IMR-90 (cell line): ENCODE measurements around the gene TMEM8B. TPM values are rescaled to one million over a fixed set of nuclear protein-coding genes. Genes with fewer than 3 reads are reported as not detected.
A peak's percentile ranks its signal among the peaks of the same experiment; 100 is the strongest.

Experiments
- ATAC-seq: fragments of 200-7000 bp; cut with Tn5 transposase; 2 replicates; pipeline ENCODE4 v1.9.1; 2020; ENCODE audit warnings: low read depth, mild to moderate bottlenecking, moderate library complexity
- BruUV-seq: library from RNA; stranded (reverse); fragments of 400-500 nt; replicated peaks from 2 replicates; lab custom pipeline; 2021; lab: Mats Ljungman, UMichigan
- CTCF ChIA-PET: fragments of 300-600 bp; formaldehyde crosslinking; extraction: SDS; loops from one replicate; lab custom pipeline; 2021; ENCODE audit warnings: antibody characterized with exemption; lab: Yijun Ruan, JAX
- POLR2A ChIA-PET: fragments of 300-600 bp; sonication (Branson Sonifier 250); formaldehyde crosslinking; loops from one replicate; lab custom pipeline; 2022; ENCODE audit warnings: antibody characterized with exemption; ENCODE audit not compliant: unreplicated experiment; lab: Charles Lee
- DNase-seq: peaks from one replicate; pipeline ENCODE4 v3.0.0; 2013
- H2AFZ ChIP-seq: replicated peaks from 2 replicates; pipeline ENCODE3; 2013; ENCODE audit warnings: low read length, mild to moderate bottlenecking; ENCODE audit not compliant: poor library complexity
- H2AK5ac ChIP-seq: 2 replicates; pipeline ENCODE4 v1.6.1; 2013; ENCODE audit warnings: low read depth, low read length, inconsistent platforms
- H2AK9ac ChIP-seq: replicated peaks from 2 replicates; pipeline ENCODE3; 2013; ENCODE audit warnings: mild to moderate bottlenecking, low read depth, low read length, moderate library complexity; ENCODE audit not compliant: poor library complexity
- H2BK120ac ChIP-seq: 2 replicates; pipeline ENCODE4 v1.6.1; 2013; ENCODE audit warnings: low read depth, low read length, inconsistent platforms
- H2BK15ac ChIP-seq: 3 replicates; pipeline ENCODE4 v1.6.1; 2013; ENCODE audit warnings: low read depth, low read length, inconsistent platforms
- H2BK20ac ChIP-seq: 2 replicates; pipeline ENCODE4 v1.6.1; 2013; ENCODE audit warnings: low read depth, mild to moderate bottlenecking, inconsistent platforms, low read length, moderate library complexity
- H2BK5ac ChIP-seq: 2 replicates; pipeline ENCODE4 v1.6.1; 2013; ENCODE audit warnings: mild to moderate bottlenecking, low read depth, low read length, inconsistent platforms; ENCODE audit not compliant: poor library complexity, severe bottlenecking
- H3K14ac ChIP-seq: replicated peaks from 2 replicates; pipeline ENCODE4 v1.6.1; 2013; ENCODE audit warnings: low read depth, low read length, inconsistent platforms
- H3K18ac ChIP-seq: 2 replicates; pipeline ENCODE4 v1.6.1; 2013; ENCODE audit warnings: low read depth, low read length, control low read depth
- H3K23ac ChIP-seq: 2 replicates; pipeline ENCODE4 v1.6.1; 2013; ENCODE audit warnings: low read depth, low read length, inconsistent platforms
- H3K27ac ChIP-seq: 2 replicates; pipeline ENCODE4 v1.5.1; 2013; ENCODE audit warnings: mild to moderate bottlenecking, control low read depth, low read length; ENCODE audit not compliant: insufficient read depth
- H3K27me3 ChIP-seq: 2 replicates; pipeline ENCODE4 v1.6.1; 2013; ENCODE audit warnings: low read length; ENCODE audit not compliant: control insufficient read depth, insufficient read depth
- H3K36me3 ChIP-seq: 2 replicates; pipeline ENCODE4 v1.6.1; 2013; ENCODE audit warnings: low read length, mixed read lengths; ENCODE audit not compliant: control insufficient read depth, insufficient read depth
- H3K4ac ChIP-seq: 2 replicates; pipeline ENCODE4 v1.6.1; 2013; ENCODE audit warnings: low read depth, low read length, inconsistent platforms
- H3K4me1 ChIP-seq: 2 replicates; pipeline ENCODE4 v1.6.1; 2013; ENCODE audit warnings: low read length, mixed read lengths; ENCODE audit not compliant: control insufficient read depth, insufficient read depth
- H3K4me2 ChIP-seq: 2 replicates; pipeline ENCODE4 v1.6.1; 2013; ENCODE audit warnings: low read depth, mild to moderate bottlenecking, control low read depth, low read length, moderate library complexity
- H3K4me3 ChIP-seq: 2 replicates; pipeline ENCODE4 v1.5.1; 2013; ENCODE audit warnings: low read depth, mild to moderate bottlenecking, control low read depth, low read length, moderate library complexity; ENCODE audit not compliant: insufficient read depth
- H3K56ac ChIP-seq: 2 replicates; pipeline ENCODE4 v1.6.1; 2013; ENCODE audit warnings: low read length, inconsistent platforms; ENCODE audit not compliant: insufficient read depth; ENCODE audit errors: extremely low read depth
- H3K79me1 ChIP-seq, 2 experiments: 2 replicates each; pipeline ENCODE4 v1.6.1; 2013; ENCODE audit warnings: low read length in 2 of 2, inconsistent platforms in 1 of 2, low read depth in 1 of 2
- H3K9ac ChIP-seq: 2 replicates; pipeline ENCODE4 v1.6.1; 2013; ENCODE audit warnings: low read depth, low read length, control low read depth
- H3K9me1 ChIP-seq: 2 replicates; pipeline ENCODE4 v1.6.1; 2013; ENCODE audit warnings: low read length, inconsistent platforms; ENCODE audit not compliant: insufficient read depth
- H3K9me3 ChIP-seq: 2 replicates; pipeline ENCODE4 v1.6.1; 2013; ENCODE audit warnings: low read length; ENCODE audit not compliant: control insufficient read depth, insufficient read depth
- H4K20me1 ChIP-seq: 2 replicates; pipeline ENCODE4 v1.6.1; 2013; ENCODE audit warnings: low read length, inconsistent platforms; ENCODE audit not compliant: insufficient read depth
- H4K5ac ChIP-seq: 2 replicates; pipeline ENCODE4 v1.6.1; 2013; ENCODE audit warnings: mild to moderate bottlenecking, low read depth, low read length, control low read depth
- H4K8ac ChIP-seq, 2 experiments: 2 replicates each; pipeline ENCODE4 v1.6.1; 2013; ENCODE audit warnings: low read depth in 2 of 2, low read length in 2 of 2, control low read depth in 1 of 2, inconsistent platforms in 1 of 2
- H4K91ac ChIP-seq: 2 replicates; pipeline ENCODE4 v1.6.1; 2013; ENCODE audit warnings: low read depth, low read length, inconsistent platforms; ENCODE audit not compliant: insufficient read depth
- BHLHE40 ChIP-seq: fragments of 150-350 bp; IDR thresholded peaks from 2 replicates; pipeline ENCODE4 v1.6.1; 2016; ENCODE audit warnings: mild to moderate bottlenecking, low read depth, low read length
- CHD1 ChIP-seq: IDR thresholded peaks from 2 replicates; pipeline ENCODE4 v1.6.1; 2012; ENCODE audit warnings: low read depth, low read length, improper control_type of control experiment
- FOS ChIP-seq: fragments of 150-350 bp; IDR thresholded peaks from 2 replicates; pipeline ENCODE4 v1.6.1; 2016; ENCODE audit warnings: low read depth, low read length
- MAZ ChIP-seq: IDR thresholded peaks from 2 replicates; pipeline ENCODE4 v1.6.1; 2012; ENCODE audit warnings: low read depth, mild to moderate bottlenecking, low read length, improper control_type of control experiment, moderate library complexity, borderline replicate concordance
- MXI1 ChIP-seq: IDR thresholded peaks from 2 replicates; pipeline ENCODE4 v1.6.1; 2012; ENCODE audit warnings: low read depth, mild to moderate bottlenecking, low read length, moderate library complexity, borderline replicate concordance
- NFE2L2 ChIP-seq: fragments of 150-350 bp; IDR thresholded peaks from 2 replicates; pipeline ENCODE4 v1.6.1; 2016; ENCODE audit warnings: low read depth, mild to moderate bottlenecking, low read length
- POLR2A ChIP-seq: IDR thresholded peaks from 2 replicates; pipeline ENCODE4 v1.6.1; 2012; ENCODE audit warnings: mild to moderate bottlenecking, low read depth, low read length
- RCOR1 ChIP-seq: IDR thresholded peaks from 2 replicates; pipeline ENCODE4 v1.6.1; 2012; ENCODE audit warnings: mild to moderate bottlenecking, low read length, improper control_type of control experiment; ENCODE audit not compliant: insufficient replicate concordance
- RFX5 ChIP-seq: IDR thresholded peaks from 2 replicates; pipeline ENCODE4 v1.8.0; 2012; ENCODE audit warnings: low read depth, mild to moderate bottlenecking, low read length, moderate library complexity
- USF2 ChIP-seq: fragments of 150-350 bp; IDR thresholded peaks from 2 replicates; pipeline ENCODE4 v1.6.1; 2017; ENCODE audit warnings: mild to moderate bottlenecking, antibody characterized with exemption, low read length, low read depth
- WGBS, 2 experiments: methylation state at CpG; one replicate each; pipeline versions ENCODE4 v1.1.5 to v1.1.7; 2013; ENCODE audit warnings: missing lambda C conversion rate in 2 of 2; ENCODE audit not compliant: insufficient read length in 1 of 2; ENCODE audit errors: extremely low coverage in 2 of 2; 5-methylcytosine and 5-hydroxymethylcytosine counted together
- dilution Hi-C: fragments of 300-500 bp; cut with HindIII; formaldehyde crosslinking; loops from one replicate; pipeline ENCODE4 v1.14.3; 2018; ENCODE audit warnings: low sequenced_read_pairs; ENCODE audit not compliant: unreplicated experiment
- in situ Hi-C: fragments of 300-500 bp; cut with MboI; formaldehyde crosslinking; loops from 3 replicates; pipeline ENCODE4 v1.14.3; 2019; ENCODE audit warnings: low sequenced_read_pairs, inconsistent platforms, mixed read lengths
- intact Hi-C: fragments of 100-400 bp; cut with micrococcal nuclease; formaldehyde crosslinking; loops from 2 replicates; pipeline ENCODE4 v1.10.0; 2022
- polyA plus RNA-seq, 3 experiments: library from polyadenylated mRNA; depleted of rRNA; stranded (reverse); fragments of >200 nt; gene quantifications; 2 replicates each; pipeline ENCODE4 v1.2.3, GENCODE V29; 2012; ENCODE audit warnings: low replicate concordance in 1 of 3
- total RNA-seq: library from RNA; depleted of rRNA; stranded (reverse); fragments of >200 nt; gene quantifications from 2 replicates; pipeline ENCODE4 v1.2.3, GENCODE V29; 2012
- TF ChIP-seq, protein P1 (sequence below): conservative IDR thresholded peaks from 2 replicates; pipeline ENCODE4 v1.5.1; 2012; ENCODE audit warnings: mild to moderate bottlenecking, low read depth, low read length, improper control_type of control experiment
- TF ChIP-seq, protein P2 (sequence below): fragments of 150-350 bp; IDR thresholded peaks from 2 replicates; pipeline ENCODE4 v1.6.1; 2016; ENCODE audit warnings: low read depth, mild to moderate bottlenecking, low read length, moderate library complexity, borderline replicate concordance

Gene TMEM8B
- total and polyA plus RNA-seq, 2 of the 4 experiments (the other 2 are of a cell fraction), result 0.72 to 8.3 TPM

DNA sequence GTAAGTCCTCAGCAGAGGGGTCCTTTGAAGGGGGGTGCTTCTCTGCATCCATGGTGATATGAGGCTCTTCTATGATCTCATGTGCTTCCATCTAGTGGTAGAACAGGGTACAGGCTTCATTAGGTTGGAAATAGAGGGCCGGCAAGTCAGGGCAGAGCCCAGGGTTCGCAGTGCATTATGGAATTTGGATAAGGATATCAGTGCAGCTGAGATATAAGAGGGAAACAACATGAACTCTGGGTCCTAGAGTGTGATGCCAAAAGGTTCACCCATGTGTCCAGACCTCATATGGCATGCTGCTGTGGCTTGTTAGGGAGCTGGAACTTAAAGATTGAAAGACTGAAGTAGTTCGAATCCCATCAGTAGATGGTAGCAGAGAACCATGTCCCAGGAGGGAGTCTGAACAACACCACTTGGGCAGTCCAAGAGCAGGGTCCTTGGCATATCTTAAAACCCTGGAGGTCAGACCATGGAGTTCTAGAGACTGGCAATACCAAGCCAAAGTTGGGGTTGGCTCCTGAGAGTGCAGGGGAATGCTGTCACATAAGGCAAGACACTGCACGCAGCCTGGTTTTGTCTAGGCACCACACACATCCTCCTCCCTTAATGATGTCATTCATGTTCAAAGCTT lies 2.8 kb upstream of the TMEM8B start (continued):
- TF ChIP-seq RCOR1, result no peak
- TF ChIP-seq POLR2A, result no peak
- TF ChIP-seq MAZ, result no peak

- H3K79me1 ChIP-seq, result peaks cover 2 to 18% of the 10 kb centered on the region in 2 experiments; a peak in 3 of 4 replicates
- no peak overlapping the region for H3K56ac ChIP-seq
- H3K23ac ChIP-seq, result no peak overlapping the region
- H4K20me1 ChIP-seq, result no peaks in the 10 kb centered on the region
- no peaks in the 10 kb centered on the region for H3K27me3 ChIP-seq
- ChIA-PET POLR2A (no interaction called here), CTCF (interaction anchor here (1.4 to 2.8 kb wide), 2 partner anchors 37 to 55 kb away, joined by 3 to 37 read pairs; no protein-coding TSS in a partner anchor)
- peaks cover 9% of the 10 kb centered on the region for H3K4me1 ChIP-seq
- no CpG with 5 or more reads among the region's 3 CpGs for WGBS, 2 experiments
- no peak overlapping the region; the same call in 1 of the 2 replicates for H2BK20ac ChIP-seq
- no peak overlapping the region for H2BK15ac ChIP-seq
- no peak overlapping the region for H3K18ac ChIP-seq
- intact Hi-C loops (loop anchor here (10.0 kb wide), 1 partner anchor 197 kb away; no protein-coding TSS in a partner anchor), in situ Hi-C loops (no loop called here), dilution Hi-C loops (no loop called here)
- peak overlapping the region; percentile 62; the same call in 1 of the 2 replicates for H3K4ac ChIP-seq
- H3K9ac ChIP-seq, result no peak overlapping the region
- no TSS peak for BruUV-seq
- H3K36me3 ChIP-seq, result no peaks in the 10 kb centered on the region
- H2BK5ac ChIP-seq, result peak overlapping the region; percentile 55
- no peaks in the 10 kb centered on the region for H3K9me3 ChIP-seq
- H4K91ac ChIP-seq, result no peak overlapping the region
- ATAC-seq (no peak), DNase-seq (peak; percentile 71)
- H3K9me1 ChIP-seq, result peaks cover 17% of the 10 kb centered on the region
- H3K4me3 ChIP-seq, result no peak overlapping the region
- no peak overlapping the region; the same call in 1 of the 2 replicates for H3K4me2 ChIP-seq
- H3K27ac ChIP-seq, result no peak overlapping the region
- H3K14ac ChIP-seq, result no peak overlapping the region; the same call in 1 of the 2 replicates
- 0 out of 4 replicates have a peak overlapping the region, but pooled peaks of 1 of the 2 experiments have one; percentile 9 for H4K8ac ChIP-seq
- peak overlapping the region; percentile 39; the same call in 1 of the 2 replicates for H4K5ac ChIP-seq
- peak overlapping the region; percentile 0; the same call in 1 of the 2 replicates for H2AK5ac ChIP-seq
- no peak overlapping the region for H2AK9ac ChIP-seq
- H2AFZ ChIP-seq, result peak overlapping the region; percentile 4
- peak overlapping the region; percentile 32; the same call in 1 of the 2 replicates for H2BK120ac ChIP-seq
- TF ChIP-seq BHLHE40 (no peak), NFE2L2 (no peak), RFX5 (no peak), FOS (no peak), CHD1 (no peak), MXI1 (no peak), USF2 (no peak), RCOR1 (no peak), MAZ (no peak)
- TF ChIP-seq, protein P1, sequence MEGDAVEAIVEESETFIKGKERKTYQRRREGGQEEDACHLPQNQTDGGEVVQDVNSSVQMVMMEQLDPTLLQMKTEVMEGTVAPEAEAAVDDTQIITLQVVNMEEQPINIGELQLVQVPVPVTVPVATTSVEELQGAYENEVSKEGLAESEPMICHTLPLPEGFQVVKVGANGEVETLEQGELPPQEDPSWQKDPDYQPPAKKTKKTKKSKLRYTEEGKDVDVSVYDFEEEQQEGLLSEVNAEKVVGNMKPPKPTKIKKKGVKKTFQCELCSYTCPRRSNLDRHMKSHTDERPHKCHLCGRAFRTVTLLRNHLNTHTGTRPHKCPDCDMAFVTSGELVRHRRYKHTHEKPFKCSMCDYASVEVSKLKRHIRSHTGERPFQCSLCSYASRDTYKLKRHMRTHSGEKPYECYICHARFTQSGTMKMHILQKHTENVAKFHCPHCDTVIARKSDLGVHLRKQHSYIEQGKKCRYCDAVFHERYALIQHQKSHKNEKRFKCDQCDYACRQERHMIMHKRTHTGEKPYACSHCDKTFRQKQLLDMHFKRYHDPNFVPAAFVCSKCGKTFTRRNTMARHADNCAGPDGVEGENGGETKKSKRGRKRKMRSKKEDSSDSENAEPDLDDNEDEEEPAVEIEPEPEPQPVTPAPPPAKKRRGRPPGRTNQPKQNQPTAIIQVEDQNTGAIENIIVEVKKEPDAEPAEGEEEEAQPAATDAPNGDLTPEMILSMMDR, result no peak
- TF ChIP-seq, protein P2, sequence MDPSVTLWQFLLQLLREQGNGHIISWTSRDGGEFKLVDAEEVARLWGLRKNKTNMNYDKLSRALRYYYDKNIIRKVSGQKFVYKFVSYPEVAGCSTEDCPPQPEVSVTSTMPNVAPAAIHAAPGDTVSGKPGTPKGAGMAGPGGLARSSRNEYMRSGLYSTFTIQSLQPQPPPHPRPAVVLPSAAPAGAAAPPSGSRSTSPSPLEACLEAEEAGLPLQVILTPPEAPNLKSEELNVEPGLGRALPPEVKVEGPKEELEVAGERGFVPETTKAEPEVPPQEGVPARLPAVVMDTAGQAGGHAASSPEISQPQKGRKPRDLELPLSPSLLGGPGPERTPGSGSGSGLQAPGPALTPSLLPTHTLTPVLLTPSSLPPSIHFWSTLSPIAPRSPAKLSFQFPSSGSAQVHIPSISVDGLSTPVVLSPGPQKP, result no peak
Measured at GRCh38 chr9:35827486-35827885, 1.5 kb upstream of the TMEM8B start.
